Central memory CD8-positive, alpha-beta T cell (primary cell): ENCODE measurements around the gene BMPR1A.

Source experiments
- ATAC-seq: fragments of 150-1000 bp; cut with Tn5 transposase; replicated peaks from 2 replicates; pipeline ENCODE4 v1.10.0; 2022; ENCODE audit warnings: mild to moderate bottlenecking, moderate FRiP score, moderate number of reproducible peaks; ENCODE audit not compliant: poor library complexity, severe bottlenecking; ENCODE audit errors: extremely low read depth
- DNase-seq, 2 donors: peaks; one replicate each; pipeline ENCODE4 v3.0.0; 2021; ENCODE audit warnings: low spot score in 2 of 2
- H3K27ac Mint-ChIP-seq: one replicate; pipeline ENCODE4 v1.8.0; 2022; ENCODE audit warnings: low read depth, mild to moderate bottlenecking, moderate library complexity, mixed read lengths
- H3K27me3 Mint-ChIP-seq: one replicate; pipeline ENCODE4 v1.8.0; 2022; ENCODE audit warnings: mixed read lengths
- H3K36me3 Mint-ChIP-seq: one replicate; pipeline ENCODE4 v1.8.0; 2022; ENCODE audit warnings: mild to moderate bottlenecking, moderate library complexity, mixed read lengths; ENCODE audit not compliant: insufficient read depth
- H3K4me1 Mint-ChIP-seq: one replicate; pipeline ENCODE4 v1.8.0; 2022; ENCODE audit warnings: mixed read lengths
- H3K4me3 Mint-ChIP-seq: one replicate; pipeline ENCODE4 v1.8.0; 2022; ENCODE audit warnings: mild to moderate bottlenecking, moderate library complexity, mixed read lengths
- H3K9me3 Mint-ChIP-seq: one replicate; pipeline ENCODE4 v1.8.0; 2022; ENCODE audit warnings: mixed read lengths

BMPR1A gene

GRCh38 chr10:86824151-86824550, 67.7 kb downstream of the BMPR1A start:
- no peaks in the 10 kb centered on the region for H3K27me3 Mint-ChIP-seq
- H3K4me3 Mint-ChIP-seq: no peak overlapping the region
- H3K36me3 Mint-ChIP-seq: no peaks in the 10 kb centered on the region
- DNase-seq (no peak), ATAC-seq (no peak)
- H3K9me3 Mint-ChIP-seq: no peaks in the 10 kb centered on the region
- H3K27ac Mint-ChIP-seq: no peak overlapping the region
- H3K4me1 Mint-ChIP-seq: peaks cover 10% of the 10 kb centered on the region

GRCh38 chr10:86825366-86825765, 68.9 kb downstream of the BMPR1A start:
- ATAC-seq (no peak), DNase-seq (no peak)
- Mint-ChIP-seq H3K27me3 (no peaks in the 10 kb centered on the region), H3K36me3 (no peaks in the 10 kb centered on the region), H3K27ac (no peak overlapping the region), H3K4me3 (no peak overlapping the region), H3K9me3 (no peaks in the 10 kb centered on the region), H3K4me1 (peaks cover 16% of the 10 kb centered on the region)

DNA sequence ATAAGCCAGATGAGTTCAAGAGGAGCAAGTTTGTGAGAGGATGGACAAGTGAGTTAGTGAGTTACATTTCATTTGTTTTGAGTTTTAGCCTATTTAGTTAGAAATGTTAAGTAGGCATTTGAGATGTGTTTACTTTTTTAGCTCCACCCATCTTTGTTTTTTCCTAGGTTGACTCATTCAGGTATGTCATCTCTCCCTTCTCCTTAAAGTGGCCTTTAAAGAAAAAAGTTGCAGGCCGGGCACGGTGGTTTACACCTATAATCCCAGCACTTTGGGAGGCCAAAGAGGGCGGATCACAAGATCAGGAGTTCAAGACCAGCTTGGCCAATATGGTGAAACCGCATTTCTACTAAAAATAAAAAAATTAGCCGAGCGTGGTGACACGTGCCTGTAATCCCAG, 71.2 kb downstream of the BMPR1A start:
- Mint-ChIP-seq H3K36me3 (no peaks in the 10 kb centered on the region), H3K4me3 (no peak overlapping the region), H3K27ac (no peak overlapping the region), H3K27me3 (no peaks in the 10 kb centered on the region), H3K4me1 (peaks cover 16% of the 10 kb centered on the region), H3K9me3 (no peaks in the 10 kb centered on the region)
- no peak for ATAC-seq
- no peak for DNase-seq

DNA sequence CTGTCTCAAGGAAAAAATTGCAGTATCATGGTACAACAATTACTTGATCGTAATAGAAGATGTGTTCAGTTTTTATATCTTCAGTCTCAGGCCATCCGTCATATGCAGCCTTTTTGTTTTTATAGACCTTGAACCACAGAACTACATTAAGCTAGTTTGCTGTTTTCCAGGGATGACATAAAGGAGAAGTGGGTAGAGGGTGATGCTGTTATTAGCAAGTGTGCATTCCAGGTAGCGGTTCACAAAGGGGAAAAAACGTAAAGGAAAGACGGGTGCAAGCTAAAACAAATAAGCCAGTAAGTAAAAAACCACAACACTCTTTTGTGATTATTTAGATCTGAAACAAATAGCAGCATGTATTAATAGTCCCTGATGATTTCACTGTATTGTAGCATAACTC, 71.7 kb downstream of the BMPR1A start:
- ATAC-seq (no peak), DNase-seq (no peak)
- Mint-ChIP-seq H3K27ac (no peak overlapping the region), H3K9me3 (no peaks in the 10 kb centered on the region), H3K27me3 (no peaks in the 10 kb centered on the region), H3K4me3 (no peak overlapping the region), H3K4me1 (peaks cover 19% of the 10 kb centered on the region), H3K36me3 (no peaks in the 10 kb centered on the region)

- H3K27ac Mint-ChIP-seq: no peak overlapping the region
- no peaks in the 10 kb centered on the region for H3K36me3 Mint-ChIP-seq
- no peaks in the 10 kb centered on the region for H3K9me3 Mint-ChIP-seq
- no peak overlapping the region for H3K4me3 Mint-ChIP-seq
- no peak for ATAC-seq
- peaks cover 13% of the 10 kb centered on the region for H3K4me1 Mint-ChIP-seq
- no peaks in the 10 kb centered on the region for H3K27me3 Mint-ChIP-seq
- no peak for DNase-seq
Measured at GRCh38 chr10:86829472-86829871, 73.1 kb downstream of the BMPR1A start.

DNA sequence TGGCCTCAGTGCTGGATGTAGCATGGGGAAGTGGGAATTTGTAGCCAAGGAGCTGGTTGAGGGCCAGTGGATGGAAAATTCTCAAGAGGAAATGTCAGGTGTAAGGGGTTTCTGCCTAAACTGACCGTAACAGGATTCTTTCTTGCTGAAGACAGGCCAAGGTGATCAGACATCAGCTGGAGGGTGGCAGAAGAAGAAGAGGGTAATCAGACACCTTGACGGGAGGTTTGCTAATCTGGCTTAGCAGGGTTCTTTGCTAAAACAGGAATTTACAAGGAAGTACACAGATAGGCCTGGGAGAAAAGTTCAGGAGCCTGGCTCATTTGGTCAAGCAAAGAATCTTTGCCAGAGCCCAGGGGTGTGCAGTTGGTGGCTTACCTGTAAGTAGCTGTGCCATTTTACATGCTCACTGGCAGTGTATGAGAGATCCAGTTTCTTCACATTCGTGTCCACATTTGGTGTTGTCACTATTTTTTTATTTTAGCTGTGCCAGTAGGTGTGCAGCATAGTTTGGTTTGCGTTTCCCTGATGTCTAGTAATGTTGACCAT, 73.7 kb downstream of the BMPR1A start:
- Mint-ChIP-seq H3K9me3 (no peaks in the 10 kb centered on the region), H3K27me3 (no peaks in the 10 kb centered on the region), H3K27ac (no peak overlapping the region), H3K36me3 (no peaks in the 10 kb centered on the region), H3K4me3 (no peak overlapping the region), H3K4me1 (peaks cover 19% of the 10 kb centered on the region)
- no peak for DNase-seq
- ATAC-seq: no peak

- no peaks in the 10 kb centered on the region for H3K9me3 Mint-ChIP-seq
- no peaks in the 10 kb centered on the region for H3K36me3 Mint-ChIP-seq
- H3K27me3 Mint-ChIP-seq: no peaks in the 10 kb centered on the region
- peaks cover 24% of the 10 kb centered on the region for H3K4me1 Mint-ChIP-seq
- ATAC-seq (no peak), DNase-seq (no peak)
- H3K4me3 Mint-ChIP-seq: no peak overlapping the region
- H3K27ac Mint-ChIP-seq: no peak overlapping the region
Measured at GRCh38 chr10:86833969-86834368, 77.5 kb downstream of the BMPR1A start.

GRCh38 chr10:86836044-86836443, 79.6 kb downstream of the BMPR1A start:
- peaks cover 2% of the 10 kb centered on the region for H3K36me3 Mint-ChIP-seq
- ATAC-seq: peak; percentile 52
- no peak for DNase-seq
- H3K27ac Mint-ChIP-seq: no peak overlapping the region
- no peaks in the 10 kb centered on the region for H3K9me3 Mint-ChIP-seq
- peaks cover 17% of the 10 kb centered on the region for H3K4me1 Mint-ChIP-seq
- H3K27me3 Mint-ChIP-seq: no peaks in the 10 kb centered on the region
- H3K4me3 Mint-ChIP-seq: no peak overlapping the region

DNA sequence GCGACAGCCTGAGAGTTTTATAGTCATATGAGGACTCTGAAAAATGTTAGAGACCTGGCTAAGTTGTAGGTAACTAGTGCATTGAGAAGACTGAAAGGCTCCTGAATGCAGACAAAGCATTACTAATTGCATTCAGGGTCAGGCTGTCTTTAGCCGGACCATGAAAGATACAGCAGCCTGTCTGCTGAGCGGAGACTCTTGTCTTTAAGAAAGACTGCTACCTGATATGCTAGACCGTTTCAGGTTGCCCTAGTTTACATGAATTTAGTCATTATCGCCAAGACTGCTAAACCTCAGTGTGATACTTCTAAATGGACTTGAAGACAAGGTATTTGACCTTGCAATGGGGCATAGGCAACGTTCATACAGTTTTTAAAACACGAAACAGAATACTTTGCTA, 81.2 kb downstream of the BMPR1A start:
- Mint-ChIP-seq H3K27ac (no peak overlapping the region), H3K4me3 (no peak overlapping the region), H3K4me1 (peaks cover 17% of the 10 kb centered on the region), H3K27me3 (no peaks in the 10 kb centered on the region), H3K9me3 (no peaks in the 10 kb centered on the region), H3K36me3 (peaks cover 5% of the 10 kb centered on the region)
- DNase-seq (no peak), ATAC-seq (no peak)

DNA sequence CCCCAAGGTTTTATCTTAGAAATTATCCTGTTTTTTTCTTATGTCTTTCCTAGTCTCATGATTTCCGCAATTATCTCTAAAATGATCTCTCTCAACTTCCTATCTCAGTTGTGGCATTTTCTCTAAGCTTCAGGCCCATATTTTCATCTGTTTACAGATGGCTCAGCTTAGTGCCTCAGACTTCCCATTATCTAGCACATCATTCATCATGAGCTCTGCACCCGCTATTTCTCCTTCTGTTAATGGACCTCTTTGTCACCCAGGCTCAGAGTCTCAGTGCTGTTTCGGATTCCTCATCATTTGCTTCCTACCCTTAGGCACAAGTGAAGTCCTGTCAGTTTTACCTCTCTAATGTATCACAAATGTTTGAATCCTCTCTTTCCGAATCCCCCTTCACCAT, 84.1 kb downstream of the BMPR1A start:
- peaks cover 7% of the 10 kb centered on the region for H3K36me3 Mint-ChIP-seq
- H3K4me1 Mint-ChIP-seq: peaks cover 4% of the 10 kb centered on the region
- H3K9me3 Mint-ChIP-seq: no peaks in the 10 kb centered on the region
- H3K27ac Mint-ChIP-seq: no peak overlapping the region
- no peak overlapping the region for H3K4me3 Mint-ChIP-seq
- DNase-seq: no peak
- H3K27me3 Mint-ChIP-seq: no peaks in the 10 kb centered on the region
- ATAC-seq: no peak

- no peak for ATAC-seq
- no peaks in the 10 kb centered on the region for H3K27me3 Mint-ChIP-seq
- H3K27ac Mint-ChIP-seq: no peak overlapping the region
- no peaks in the 10 kb centered on the region for H3K4me1 Mint-ChIP-seq
- H3K36me3 Mint-ChIP-seq: peaks cover 9% of the 10 kb centered on the region
- no peak overlapping the region for H3K4me3 Mint-ChIP-seq
- DNase-seq: no peak
- H3K9me3 Mint-ChIP-seq: no peaks in the 10 kb centered on the region
Measured at GRCh38 chr10:86846088-86846487, 89.7 kb downstream of the BMPR1A start.

GRCh38 chr10:86848747-86849146, 92.3 kb downstream of the BMPR1A start:
- H3K27ac Mint-ChIP-seq: no peak overlapping the region

DNA sequence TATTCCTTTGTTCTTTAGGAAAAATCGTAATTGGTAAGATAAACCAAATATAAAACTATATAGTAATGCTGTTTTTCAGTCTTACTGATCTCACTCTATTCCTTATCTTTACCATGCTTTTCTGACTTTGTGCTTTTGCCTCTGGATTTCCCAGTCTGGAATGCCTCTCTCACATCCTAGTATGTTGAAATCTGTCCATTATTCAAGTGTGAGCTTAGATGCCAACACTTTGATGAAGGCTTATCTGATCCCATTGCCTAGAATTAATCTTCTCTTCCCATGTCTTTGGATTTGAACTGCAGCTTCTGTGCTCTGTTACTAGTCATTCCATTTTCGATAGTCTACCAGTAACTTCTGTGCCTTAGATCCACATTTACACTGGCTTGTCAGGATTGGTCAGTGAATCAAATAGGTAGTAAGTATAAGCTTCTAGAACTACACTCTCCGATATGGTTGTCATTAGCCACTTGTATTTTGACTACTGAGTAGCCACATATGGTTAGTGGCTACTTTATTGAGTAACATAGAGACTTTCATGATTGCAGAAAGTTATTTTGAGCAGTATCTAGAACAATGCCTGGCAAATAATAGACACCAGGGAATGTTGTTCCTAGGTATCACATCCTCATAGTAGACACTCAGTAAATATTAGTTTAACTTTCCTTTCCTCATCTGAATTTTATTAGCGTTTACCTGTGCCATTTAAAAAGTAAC, 92.9 kb downstream of the BMPR1A start:
- Mint-ChIP-seq H3K4me3 (no peak overlapping the region), H3K27ac (no peak overlapping the region), H3K27me3 (no peaks in the 10 kb centered on the region), H3K9me3 (no peaks in the 10 kb centered on the region), H3K4me1 (no peaks in the 10 kb centered on the region), H3K36me3 (peaks cover 6% of the 10 kb centered on the region)
- ATAC-seq (no peak), DNase-seq (no peak)

More at GRCh38 chr10:86848747-86849146, 92.3 kb downstream of the BMPR1A start:
- Mint-ChIP-seq H3K9me3 (no peaks in the 10 kb centered on the region), H3K36me3 (peaks cover 6% of the 10 kb centered on the region), H3K4me3 (no peak overlapping the region), H3K27me3 (no peaks in the 10 kb centered on the region), H3K4me1 (no peaks in the 10 kb centered on the region)
- ATAC-seq: no peak
- no peak for DNase-seq
